GM19099 (cell line): Measurements from ENCODE around the gene CFAP99.
A peak's percentile ranks its signal among the peaks of the same experiment; 100 is the strongest.

ENCODE experiments used
- POLR2A ChIP-seq: IDR thresholded peaks from 3 replicates; pipeline ENCODE4 v1.6.1; 2011; ENCODE audit warnings: low read depth; ENCODE audit not compliant: insufficient read length; ENCODE audit errors: extremely low read depth

Gene CFAP99

DNA sequence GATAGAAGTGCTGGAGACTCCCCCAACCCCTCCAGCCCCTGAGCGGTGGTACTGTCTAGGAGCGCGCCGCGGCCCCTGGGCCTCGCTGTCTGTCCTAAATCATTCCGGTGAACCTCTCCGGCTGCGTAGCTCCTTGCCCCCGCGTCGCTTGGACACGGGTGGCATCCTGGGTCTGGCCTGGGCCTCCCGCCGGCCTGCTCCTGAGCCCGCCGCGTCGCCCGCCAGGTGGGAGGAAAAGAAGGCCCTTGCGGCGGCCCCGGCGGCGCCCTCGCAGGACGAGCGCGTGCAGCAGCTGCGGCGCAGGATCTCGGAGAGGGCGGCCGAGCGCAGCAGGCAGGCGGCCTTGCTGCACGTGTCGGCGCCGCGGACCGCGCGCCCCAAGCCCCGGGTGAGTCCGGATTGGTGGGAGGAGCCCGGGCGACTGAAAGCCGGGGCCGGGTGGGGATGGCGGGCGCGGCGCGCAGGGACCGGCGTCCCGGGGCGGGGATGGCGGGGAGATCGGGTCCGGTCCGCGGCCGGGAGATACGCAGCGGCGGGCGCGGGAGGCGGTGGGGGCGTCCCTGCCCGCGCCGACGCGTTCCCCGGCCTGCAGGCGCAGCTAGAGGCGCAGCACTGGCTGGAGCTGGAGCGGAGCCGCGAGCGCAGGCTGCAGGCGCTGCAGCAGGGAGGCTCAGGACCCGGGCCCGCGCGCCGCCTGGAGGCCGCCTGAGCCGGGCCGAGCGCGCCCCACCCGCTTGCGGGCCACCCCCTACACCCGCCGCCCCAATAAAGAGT is 43.6 kb downstream of the CFAP99 start:
- no peak for TF ChIP-seq POLR2A

DNA sequence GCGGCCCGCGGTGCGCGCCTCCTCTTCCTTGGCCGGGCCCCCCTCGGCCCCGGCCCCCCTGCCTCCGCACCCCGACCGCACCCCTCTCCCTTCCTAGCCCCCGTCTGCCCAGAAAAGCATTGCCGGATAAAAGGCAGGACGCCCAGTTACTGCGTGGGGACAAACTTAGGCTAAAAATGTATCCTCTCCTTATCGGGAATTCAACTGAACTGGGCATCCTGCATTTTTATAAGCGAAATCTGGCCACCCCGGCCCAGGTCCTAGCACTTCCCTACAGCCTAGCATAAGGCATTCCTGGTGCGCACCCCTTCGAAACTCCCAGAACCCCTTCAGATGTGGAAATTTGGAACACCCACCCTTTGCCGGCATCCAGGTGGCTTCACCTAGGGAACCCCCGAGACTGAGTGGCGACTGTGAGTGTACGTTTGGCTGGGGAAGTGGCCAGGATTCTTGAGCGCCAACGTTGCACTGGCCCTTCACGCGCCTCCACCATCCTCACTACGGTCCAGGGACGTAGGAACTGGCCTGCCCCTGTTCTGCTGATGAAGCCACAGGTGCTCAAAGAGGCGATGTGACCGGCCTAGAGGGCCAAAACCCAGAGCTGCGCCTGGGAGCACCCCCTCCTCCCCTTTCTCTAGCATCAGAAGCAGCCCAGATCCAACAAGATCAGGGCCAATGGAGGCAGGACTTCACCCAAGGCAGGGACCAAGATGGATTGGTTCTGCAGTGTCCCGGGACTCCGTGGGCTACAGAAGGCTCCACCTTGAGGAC is 44.4 kb downstream of the CFAP99 start:
- no peak for TF ChIP-seq POLR2A

DNA sequence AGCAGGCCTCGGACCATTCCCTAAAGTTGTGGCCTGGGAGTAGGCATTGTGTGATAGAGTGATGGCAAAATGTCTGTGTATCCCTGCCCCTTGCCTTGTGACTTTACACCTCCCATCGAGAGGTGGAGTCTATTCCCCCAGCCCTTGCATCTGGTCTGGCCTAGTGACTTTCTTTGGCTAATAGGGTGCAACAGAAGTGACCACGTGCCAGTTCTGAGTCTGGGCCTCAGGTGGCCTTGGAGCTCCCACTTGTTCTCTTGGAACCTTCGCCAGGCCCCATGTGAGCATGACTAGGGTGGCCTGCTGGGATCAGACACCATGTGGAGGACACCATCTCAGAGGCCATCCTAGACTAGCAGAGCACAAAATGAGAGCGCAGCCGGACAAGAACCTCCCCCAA is 46.3 kb downstream of the CFAP99 start:
- no peak for TF ChIP-seq POLR2A

DNA sequence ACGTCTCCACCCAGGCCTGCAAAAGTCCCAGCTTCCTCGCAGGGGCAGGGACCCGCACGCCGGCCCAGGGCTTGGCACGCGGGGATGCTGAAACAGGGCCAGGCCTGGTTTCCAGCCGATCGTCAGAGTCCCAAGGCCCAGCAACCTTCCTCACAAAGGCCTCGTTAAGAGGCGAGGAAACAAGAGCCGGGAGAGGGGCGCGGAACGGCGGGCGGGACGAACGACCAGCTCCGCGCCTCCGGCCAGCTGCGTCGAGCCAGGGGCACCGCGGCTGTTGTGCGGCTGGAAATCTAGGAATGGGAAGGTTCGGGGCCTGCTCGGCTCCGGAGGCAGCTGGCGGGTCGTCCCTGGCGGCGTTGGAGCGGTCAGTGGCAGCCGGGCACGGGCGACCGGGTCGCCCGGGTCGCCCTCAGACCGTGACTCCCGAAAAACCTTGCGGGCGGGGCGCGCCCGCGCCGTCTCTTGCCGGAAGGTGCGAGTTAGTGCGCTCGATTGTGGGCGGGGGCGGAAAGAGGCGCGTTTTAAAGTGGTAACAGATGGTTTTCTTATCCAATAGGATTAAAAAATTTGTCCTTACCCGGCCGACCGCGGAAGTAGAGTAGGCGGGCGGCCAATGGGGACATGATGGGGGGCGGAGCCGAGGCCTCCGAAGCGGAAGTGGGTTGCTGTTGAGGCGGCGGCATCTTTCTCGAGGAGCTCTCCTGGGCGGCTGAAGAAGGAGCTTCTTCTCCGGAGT is 49.9 kb downstream of the CFAP99 start, which contains the start of gene RNF4:
RNF4 (plus strand) TSS at position 651 of the 736 bp plus-strand sequence. CDS start 21,388 bp downstream, outside the sequence.
- peak; percentile 65 for TF ChIP-seq POLR2A

DNA sequence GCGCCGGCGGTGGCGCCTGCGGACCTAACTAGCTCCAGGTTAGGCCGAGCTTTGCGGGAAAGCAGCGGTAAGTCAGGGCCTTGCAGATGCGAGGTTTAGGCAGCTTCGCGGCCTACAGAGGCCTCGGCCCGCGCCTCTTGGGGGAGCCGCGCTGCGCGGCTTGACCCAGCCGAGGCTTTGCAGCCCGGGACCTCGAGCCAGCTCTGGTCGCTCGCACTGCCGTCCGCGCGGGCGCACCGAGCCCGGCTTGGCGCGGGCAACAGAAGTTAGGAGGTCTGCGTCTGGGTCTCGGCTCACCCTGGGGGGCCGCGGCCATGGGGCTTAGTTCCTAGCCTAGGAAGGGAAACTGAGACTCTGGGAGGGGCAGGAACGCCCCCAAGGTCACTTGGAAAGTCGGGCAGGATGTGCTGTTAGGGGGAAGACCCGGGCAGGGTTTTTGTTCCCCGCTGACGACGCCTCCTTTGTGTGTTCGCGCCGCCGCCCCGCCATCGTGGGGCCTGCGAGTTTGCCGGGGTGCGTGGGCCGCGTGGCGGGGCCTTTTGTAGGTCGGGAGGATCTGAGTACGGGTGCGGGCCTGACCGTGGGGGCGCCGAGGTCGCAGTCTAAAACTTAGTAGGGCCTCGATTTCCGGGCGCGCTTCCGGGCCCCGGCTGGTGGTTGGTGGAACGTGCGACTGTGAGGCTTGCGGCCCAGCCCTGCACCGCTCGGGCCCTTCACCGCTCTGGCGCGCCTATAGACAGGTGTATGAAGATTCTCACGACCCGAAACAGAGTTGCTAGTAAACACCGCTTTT is 50.6 kb downstream of the CFAP99 start:
- peak; percentile 52 for TF ChIP-seq POLR2A

DNA sequence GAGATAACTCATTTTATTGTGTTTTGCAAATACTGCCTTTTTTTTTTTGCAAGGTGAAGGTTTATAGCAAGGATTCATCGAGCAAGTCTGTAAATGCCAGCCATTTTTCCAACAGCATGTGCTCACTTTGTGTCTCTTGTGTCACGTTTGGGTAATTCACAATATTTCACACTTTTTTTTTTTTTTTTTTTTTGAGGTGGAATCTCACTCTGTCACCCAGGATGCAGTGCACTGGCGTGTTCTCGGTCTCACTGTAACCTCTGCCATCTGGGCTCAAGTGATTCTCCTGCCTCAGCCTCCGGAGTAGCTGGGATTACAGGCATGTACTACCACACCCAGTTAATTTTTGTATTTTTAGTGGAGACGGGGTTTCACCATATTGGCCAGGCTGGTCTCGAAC is 52.0 kb downstream of the CFAP99 start:
- TF ChIP-seq POLR2A, result no peak

DNA sequence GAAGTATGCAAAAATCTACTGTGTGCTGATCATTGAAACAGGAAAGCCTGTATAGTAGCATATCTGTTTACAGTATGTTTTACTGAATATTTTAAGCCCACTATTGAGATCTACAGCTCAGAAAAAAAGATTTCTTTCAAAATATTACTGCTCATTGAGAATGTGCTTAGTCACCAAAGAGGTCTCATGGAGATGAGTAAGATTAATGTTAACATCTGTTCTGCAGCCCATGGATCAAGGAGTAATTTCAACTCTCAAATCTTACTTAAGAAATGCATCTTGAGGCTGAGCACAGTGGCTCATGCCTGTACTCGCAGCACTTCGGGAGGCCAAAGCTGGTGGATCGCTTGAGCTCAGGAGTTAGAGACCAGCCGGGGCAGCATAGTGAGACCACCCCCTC is 53.4 kb downstream of the CFAP99 start:
- no peak for TF ChIP-seq POLR2A

DNA sequence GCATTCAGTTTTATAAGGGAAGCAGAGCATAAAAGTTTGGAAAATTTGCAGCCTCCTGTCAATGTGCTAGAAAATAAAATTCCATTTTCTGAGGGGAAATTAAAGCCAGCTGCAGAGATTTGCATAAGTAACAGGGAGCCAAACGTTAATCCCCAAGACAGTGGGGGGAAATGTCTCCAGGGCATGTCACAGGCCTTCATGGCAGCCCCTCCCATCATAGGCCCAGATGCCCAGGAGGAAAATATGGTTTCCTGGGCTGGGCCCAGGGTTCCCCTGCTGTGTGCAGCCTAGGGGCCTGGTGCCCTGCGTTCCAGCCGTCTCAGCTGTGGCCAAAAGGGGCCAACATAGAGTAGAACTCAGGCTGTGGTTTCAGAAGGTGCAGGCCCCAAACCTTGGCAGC is 59.5 kb downstream of the CFAP99 start:
- TF ChIP-seq POLR2A, result no peak

DNA sequence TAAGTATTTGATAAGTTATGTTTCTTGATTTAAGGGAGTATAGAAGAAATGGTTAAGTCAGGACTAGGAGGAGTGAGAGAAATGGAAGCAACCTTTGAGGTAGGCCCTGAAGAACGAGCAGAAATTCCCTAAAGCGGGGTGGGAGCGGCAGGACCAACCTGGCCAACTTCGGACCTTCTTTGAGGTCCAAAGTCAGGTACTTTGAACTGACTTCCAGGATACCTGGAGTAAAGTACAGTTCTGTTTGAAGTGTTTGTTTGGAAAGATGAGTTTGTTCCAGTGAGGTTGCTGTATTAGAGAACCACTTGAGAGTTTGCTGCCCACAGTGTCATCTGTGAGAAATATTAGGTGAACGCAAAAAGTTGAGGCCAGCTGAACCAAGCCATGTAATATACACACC is 61.9 kb downstream of the CFAP99 start:
- no peak for TF ChIP-seq POLR2A

DNA sequence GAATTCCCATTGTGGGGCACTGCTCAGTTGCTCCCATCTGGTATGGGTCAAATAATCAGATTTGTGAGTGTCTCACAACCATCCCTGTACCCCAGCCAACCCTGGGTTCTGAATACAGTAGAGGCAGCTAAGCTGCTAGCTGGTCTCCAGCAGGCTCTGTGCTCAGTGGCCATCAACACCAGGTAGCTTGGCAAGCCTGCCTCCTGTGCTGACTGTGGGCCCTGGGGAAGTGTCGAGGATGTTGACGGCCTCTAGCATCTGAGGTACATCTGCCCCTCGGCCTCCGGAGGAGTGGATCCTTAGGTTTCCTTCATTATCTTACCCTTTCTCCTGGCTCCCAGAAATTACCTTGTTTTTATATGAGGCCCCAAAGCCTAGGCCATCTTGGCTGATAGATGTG is 63.4 kb downstream of the CFAP99 start:
- no peak for TF ChIP-seq POLR2A

DNA sequence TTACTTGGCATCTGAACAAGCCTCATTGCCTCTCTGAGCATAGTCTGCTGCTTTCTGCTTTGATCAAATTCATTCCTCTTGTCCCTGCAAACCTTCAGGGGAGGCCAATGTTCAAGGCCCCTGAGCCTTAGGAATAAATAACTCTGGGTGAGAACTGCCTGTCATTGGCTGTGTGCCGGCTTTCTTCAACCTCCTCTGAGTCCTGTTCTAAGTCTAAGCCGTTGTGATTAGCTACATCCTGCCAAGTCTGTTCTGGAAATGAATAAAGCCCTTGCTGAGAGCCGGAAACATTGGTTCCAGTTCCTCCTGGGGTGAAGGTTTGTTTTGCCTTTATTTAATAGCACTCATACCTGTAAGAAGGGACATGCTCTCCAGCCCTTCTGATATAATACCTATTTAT is 63.9 kb downstream of the CFAP99 start:
- TF ChIP-seq POLR2A, result no peak

DNA sequence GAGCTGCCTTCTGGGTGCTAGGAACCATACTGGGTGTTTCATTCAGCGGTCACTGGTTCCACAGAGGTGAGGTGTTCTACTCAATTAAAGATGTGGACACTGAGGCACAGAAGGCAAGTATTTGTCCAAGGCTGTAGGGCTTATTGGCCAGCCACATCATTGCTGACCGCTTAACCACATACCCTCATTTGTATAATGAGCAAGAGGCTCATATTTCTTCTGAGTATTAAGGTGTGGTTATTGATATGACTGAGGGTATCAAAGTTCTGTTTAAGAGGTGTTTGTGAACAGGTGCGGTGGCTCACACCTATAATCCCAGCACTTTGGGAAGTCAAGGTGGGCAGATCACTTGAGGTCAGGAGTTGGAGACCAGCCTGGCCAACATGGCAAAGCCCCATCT is 64.5 kb downstream of the CFAP99 start:
- TF ChIP-seq POLR2A, result no peak

DNA sequence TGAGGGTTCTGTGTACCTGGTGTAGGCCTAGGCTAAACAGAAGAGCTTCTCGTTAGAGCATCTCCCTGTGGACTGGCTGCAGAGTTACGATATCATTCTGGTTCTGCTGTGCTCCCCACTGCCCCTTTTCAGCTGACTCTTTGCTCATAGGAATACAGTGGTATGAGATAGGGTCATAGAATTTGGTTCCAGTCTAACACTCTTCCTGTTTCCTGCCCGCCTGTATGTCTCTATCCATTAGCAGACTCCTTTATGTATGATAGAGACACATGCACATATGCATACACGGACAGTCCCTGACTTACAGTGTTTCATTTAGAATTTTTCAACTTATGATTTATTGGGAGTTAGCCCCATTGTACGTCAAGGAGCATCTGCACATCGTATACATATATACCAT is 65.4 kb downstream of the CFAP99 start:
- no peak for TF ChIP-seq POLR2A

DNA sequence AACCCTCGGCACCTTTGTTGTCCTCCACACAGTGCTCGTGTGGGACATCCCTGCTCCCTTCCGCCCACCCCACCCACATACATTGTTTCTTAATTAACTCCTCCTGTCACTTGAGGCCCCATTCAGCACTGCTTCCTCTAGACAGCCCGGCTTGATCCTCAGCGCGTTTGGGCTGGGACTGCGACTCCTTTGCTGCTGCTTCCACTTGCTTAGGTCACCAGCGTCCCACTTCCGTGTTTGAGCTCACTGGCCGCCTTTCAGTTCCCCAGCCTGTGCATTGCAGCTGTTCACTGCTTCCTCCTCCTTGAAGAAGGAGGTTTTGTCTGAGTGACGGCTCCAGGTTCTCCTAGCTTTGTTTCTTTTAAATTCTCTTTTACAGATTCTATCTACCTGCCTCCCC is 66.2 kb downstream of the CFAP99 start:
- no peak for TF ChIP-seq POLR2A

DNA sequence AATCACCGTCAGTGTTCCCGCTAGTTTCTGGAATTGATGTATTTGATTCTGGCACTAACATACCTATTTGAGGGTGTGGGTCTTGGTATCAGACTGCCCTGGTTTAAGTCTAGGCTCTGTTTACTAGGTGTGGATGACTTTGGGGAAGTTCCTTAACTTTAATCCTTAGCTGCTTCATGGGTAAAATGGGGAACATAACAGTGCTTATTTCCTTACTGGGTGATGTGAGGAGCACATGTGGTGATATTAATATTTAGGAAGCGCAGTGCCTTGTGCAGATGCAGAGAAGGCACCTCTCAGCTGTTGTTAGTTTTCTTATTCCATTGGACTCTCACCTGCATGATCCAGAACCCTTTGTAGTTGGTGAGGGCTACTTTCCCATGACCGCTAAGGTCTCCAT is 67.2 kb downstream of the CFAP99 start:
- TF ChIP-seq POLR2A, result no peak
